ENCODE results near the gene PAXIP1. TPM values are rescaled to one million over a fixed set of nuclear protein-coding genes. Genes with fewer than 3 reads are reported as not detected.

PAXIP1 gene
- total and polyA plus RNA-seq, 10 of the 15 experiments (the other 5 are each of a cell fraction or from before 2014, with no cell fraction given) = 7.3 to 27.2 (median 18.1) TPM

DNA sequence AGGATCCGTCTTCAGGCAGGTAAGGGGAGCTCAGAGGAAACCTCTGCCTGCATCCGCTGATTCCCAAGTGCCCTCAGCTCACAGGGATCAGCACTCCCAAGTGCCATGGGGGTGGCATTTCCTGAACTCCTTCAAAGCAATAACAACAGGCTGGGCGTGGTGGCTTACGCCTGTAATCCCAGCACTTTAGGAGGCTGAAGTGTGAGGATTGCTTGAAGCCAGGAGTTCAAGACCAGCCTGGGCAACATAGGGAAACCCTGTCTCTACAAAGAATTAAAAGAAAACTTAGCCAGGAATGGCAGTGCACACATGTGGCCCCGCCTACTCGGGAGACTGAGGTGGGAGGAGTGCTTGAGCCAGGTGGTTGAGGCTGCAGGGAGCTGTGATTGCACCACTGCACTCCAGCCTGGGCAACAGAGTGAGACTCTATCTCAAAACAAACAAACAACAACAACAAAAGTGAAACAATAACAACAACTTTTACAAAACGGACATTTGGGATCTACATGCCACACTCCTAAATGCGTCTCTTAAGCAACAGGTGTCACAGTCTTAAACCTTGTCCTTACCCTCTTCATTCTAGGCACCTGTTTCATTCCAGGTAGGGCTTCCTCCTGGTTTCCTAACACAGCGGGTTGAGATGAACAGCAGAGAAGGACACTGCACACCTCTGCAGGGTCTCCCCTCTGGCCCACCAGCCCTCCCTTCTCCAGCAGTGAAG lies 73.8 kb downstream of the PAXIP1 start:
- H3K4me1 ChIP-seq (ENCODE audit: control insufficient read depth, insufficient read depth, low read length) = peaks cover 4% of the 10 kb centered on the region; the same call in 1 of the 2 replicates
- in situ Hi-C loops (cut with MboI) = loop anchor here (5.0 kb wide), 2 partner anchors 273 to 413 kb away; no protein-coding TSS in a partner anchor
- POLR2A ChIA-PET = interaction anchor here (0.9 to 2.1 kb wide), 4 partner anchors 24 to 276 kb away, joined by 3 to 7 read pairs (median 4); no protein-coding TSS in a partner anchor
- SMC1A ChIA-PET (ENCODE audit: uncharacterized antibody, unreplicated experiment) = interaction anchor here (1.3 to 3.6 kb wide), 10 partner anchors 8 to 415 kb away, joined by 3 to 44 read pairs (median 12); no protein-coding TSS in a partner anchor
- peaks cover 7% of the 10 kb centered on the region; the same call in 2 of the 3 replicates for H3K9me3 ChIP-seq (replicated peaks; ENCODE audit: control insufficient read depth, insufficient read depth, low read length)
- H3K4me3 ChIP-seq = peak overlapping the region; percentile 87
- peak; percentile 28 for ATAC-seq
- 0 out of 4 replicates have a peak, but pooled peaks of 1 of the 2 experiments have one; percentile 13 for TF ChIP-seq IKZF2 (IDR thresholded peaks at IDR 0.05)
- TF ChIP-seq IKZF1 (conservative IDR thresholded peaks at IDR 0.05) = 0 out of 2 replicates have a peak, but pooled peaks have one; percentile 41
- TF ChIP-seq, protein P1, sequence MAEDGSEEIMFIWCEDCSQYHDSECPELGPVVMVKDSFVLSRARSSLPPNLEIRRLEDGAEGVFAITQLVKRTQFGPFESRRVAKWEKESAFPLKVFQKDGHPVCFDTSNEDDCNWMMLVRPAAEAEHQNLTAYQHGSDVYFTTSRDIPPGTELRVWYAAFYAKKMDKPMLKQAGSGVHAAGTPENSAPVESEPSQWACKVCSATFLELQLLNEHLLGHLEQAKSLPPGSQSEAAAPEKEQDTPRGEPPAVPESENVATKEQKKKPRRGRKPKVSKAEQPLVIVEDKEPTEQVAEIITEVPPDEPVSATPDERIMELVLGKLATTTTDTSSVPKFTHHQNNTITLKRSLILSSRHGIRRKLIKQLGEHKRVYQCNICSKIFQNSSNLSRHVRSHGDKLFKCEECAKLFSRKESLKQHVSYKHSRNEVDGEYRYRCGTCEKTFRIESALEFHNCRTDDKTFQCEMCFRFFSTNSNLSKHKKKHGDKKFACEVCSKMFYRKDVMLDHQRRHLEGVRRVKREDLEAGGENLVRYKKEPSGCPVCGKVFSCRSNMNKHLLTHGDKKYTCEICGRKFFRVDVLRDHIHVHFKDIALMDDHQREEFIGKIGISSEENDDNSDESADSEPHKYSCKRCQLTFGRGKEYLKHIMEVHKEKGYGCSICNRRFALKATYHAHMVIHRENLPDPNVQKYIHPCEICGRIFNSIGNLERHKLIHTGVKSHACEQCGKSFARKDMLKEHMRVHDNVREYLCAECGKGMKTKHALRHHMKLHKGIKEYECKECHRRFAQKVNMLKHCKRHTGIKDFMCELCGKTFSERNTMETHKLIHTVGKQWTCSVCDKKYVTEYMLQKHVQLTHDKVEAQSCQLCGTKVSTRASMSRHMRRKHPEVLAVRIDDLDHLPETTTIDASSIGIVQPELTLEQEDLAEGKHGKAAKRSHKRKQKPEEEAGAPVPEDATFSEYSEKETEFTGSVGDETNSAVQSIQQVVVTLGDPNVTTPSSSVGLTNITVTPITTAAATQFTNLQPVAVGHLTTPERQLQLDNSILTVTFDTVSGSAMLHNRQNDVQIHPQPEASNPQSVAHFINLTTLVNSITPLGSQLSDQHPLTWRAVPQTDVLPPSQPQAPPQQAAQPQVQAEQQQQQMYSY (CRISPR knock-in tag; IDR thresholded peaks at IDR 0.05) = no peak
- TF ChIP-seq NR2C2 (IDR thresholded peaks at IDR 0.05; ENCODE audit: borderline replicate concordance, control insufficient read depth, insufficient read length, low read depth) = no peak
- CTCF ChIA-PET = interaction anchor here (1.7 to 5.2 kb wide), 11 partner anchors 15 to 670 kb away, joined by 3 to 97 read pairs (median 23); no protein-coding TSS in a partner anchor
- no TSS peak for BruUV-seq (replicated peaks)
- H3K27ac ChIP-seq (ENCODE audit: control insufficient read depth, insufficient read depth) = peak overlapping the region; percentile 82
- H3K9ac ChIP-seq (ENCODE audit: control insufficient read depth, insufficient read depth, low read length) = peak overlapping the region; percentile 86
- H3K36me3 ChIP-seq (ENCODE audit: control insufficient read depth in 2 of 2, insufficient read depth in 2 of 2, low read length in 1 of 2) = no peaks in the 10 kb centered on the region
- no peak for DNase-seq (ENCODE audit: low read depth, low spot score)
- peaks cover 3% of the 10 kb centered on the region; the same call in 1 of the 2 replicates for H3K79me2 ChIP-seq (ENCODE audit: control insufficient read depth, insufficient read depth, low read length)
- WGBS (ENCODE audit: insufficient coverage, insufficient replicate concordance, low lambda C conversion rate, missing lambda C conversion rate) = 66% methylated on average over 9 of the region's 9 CpGs
- H4K20me1 ChIP-seq (ENCODE audit: control insufficient read depth, insufficient read depth) = no peaks in the 10 kb centered on the region
- H3K27me3 ChIP-seq (replicated peaks in 1 of 2; ENCODE audit: control insufficient read depth in 2 of 2, insufficient read depth in 2 of 2, low read length in 1 of 2) = no peaks in the 10 kb centered on the region
- peak overlapping the region; percentile 82 for H3K4me2 ChIP-seq (ENCODE audit: control insufficient read depth, insufficient read depth)
- RAD21 ChIA-PET (ENCODE audit: unreplicated experiment) = interaction anchor here (1.5 to 3.5 kb wide), 8 partner anchors 15 to 451 kb away, joined by 3 to 56 read pairs (median 12); no protein-coding TSS in a partner anchor
- H2AFZ ChIP-seq (ENCODE audit: control insufficient read depth, low read depth, low read length) = peak overlapping the region; percentile 91
- intact Hi-C loops (cut with micrococcal nuclease; ENCODE audit: unreplicated experiment) = loop anchor here (5.0 to 10.0 kb wide), 3 partner anchors 278 to 836 kb away; no protein-coding TSS in a partner anchor
- FAIRE-seq = no peak

Data from GM12878 (cell line).